Mammary epithelial cell (primary cell): Measurements from ENCODE around the gene ACP1.

Experiments used
- CTCF ChIP-seq, 2 donors: IDR thresholded peaks in 1 of 2; conservative IDR thresholded peaks in 1 of 2; 2 replicates each; pipeline ENCODE4 v1.5.1; 2011 to 2012; ENCODE audit warnings: inconsistent platforms in 2 of 2, low read length in 2 of 2, mild to moderate bottlenecking in 2 of 2, control low read depth in 1 of 2, low read depth in 1 of 2; ENCODE audit not compliant: insufficient read depth in 1 of 2; ENCODE audit errors: extremely low read depth in 1 of 2
- EZH2 ChIP-seq: IDR thresholded peaks from 2 replicates; pipeline ENCODE4 v1.6.1; 2012; ENCODE audit warnings: low read length, inconsistent platforms, borderline replicate concordance

DNA sequence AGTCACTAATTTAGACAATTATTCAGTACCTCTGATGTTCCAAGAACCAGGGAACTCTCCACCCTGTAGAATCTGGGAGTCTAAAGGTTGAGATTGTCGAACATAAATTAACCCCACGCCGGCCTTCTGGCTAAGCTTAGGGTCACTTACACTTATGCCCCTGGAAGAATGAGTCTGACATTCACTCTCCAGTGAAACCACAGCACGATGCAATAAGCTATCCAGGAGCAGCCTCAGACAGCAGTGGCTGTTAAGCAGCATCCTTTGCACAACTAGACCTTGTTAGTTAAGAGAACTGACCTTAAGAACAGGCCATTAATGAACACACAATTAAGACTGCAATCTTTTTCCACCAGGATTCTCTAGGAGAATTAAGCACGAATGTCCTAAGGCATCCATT is 25.9 kb upstream of the ACP1 start:
- no peak for TF ChIP-seq CTCF (conservative IDR thresholded peaks at IDR 0.05 in 1 of 2, IDR thresholded peaks at IDR 0.05 in 1 of 2; ENCODE audit: extremely low read depth in 1 of 2, insufficient read depth in 1 of 2, low read depth in 1 of 2, low read length in 2 of 2)
- TF ChIP-seq EZH2: no peak
